Kidney (tissue), 14 donors: ENCODE results near the gene SCLY. TPM values are rescaled to one million over a fixed set of nuclear protein-coding genes. Genes with fewer than 3 reads are reported as not detected.

ENCODE experiments used
- DNase-seq, 5 donors: peaks; one replicate each; pipeline ENCODE4 v3.0.0-alpha.2; 2013 to 2020
- FAIRE-seq: peaks from 2 replicates; lab custom pipeline; 2012; peaks lifted over from hg19 to GRCh38; lab: Jason Lieb, UNC
- H3K27ac ChIP-seq, 2 donors: one replicate each; pipeline ENCODE4 v1.7.0; 2013; ENCODE audit warnings: low read depth in 2 of 2, low read length in 2 of 2, inconsistent platforms in 1 of 2
- H3K27me3 ChIP-seq: one replicate; pipeline ENCODE4 v1.7.1; 2013; ENCODE audit warnings: low read length, inconsistent platforms; ENCODE audit not compliant: control insufficient read depth, insufficient read depth
- H3K36me3 ChIP-seq, 3 donors: one replicate each; pipeline versions ENCODE4 v1.7.0 to v1.7.1; 2013; ENCODE audit warnings: low read length in 3 of 3, control low read depth in 1 of 3, inconsistent platforms in 1 of 3; ENCODE audit not compliant: insufficient read depth in 3 of 3, control insufficient read depth in 2 of 3
- H3K4me1 ChIP-seq, 3 donors: one replicate each; pipeline versions ENCODE4 v1.7.0 to v1.7.1; 2013; ENCODE audit warnings: low read length in 3 of 3, inconsistent platforms in 1 of 3, low read depth in 1 of 3; ENCODE audit not compliant: control insufficient read depth in 2 of 3, insufficient read depth in 2 of 3
- H3K4me3 ChIP-seq, 3 donors: one replicate each; pipeline versions ENCODE4 v1.7.0 to v1.8.1; 2013; ENCODE audit warnings: low read length in 3 of 3, control low read depth in 1 of 3, inconsistent platforms in 1 of 3
- H3K9ac ChIP-seq, 3 donors: one replicate each; pipeline versions ENCODE4 v1.7.0 to v1.7.1; 2013; ENCODE audit warnings: low read length in 3 of 3, control low read depth in 1 of 3, inconsistent platforms in 1 of 3
- H3K9me3 ChIP-seq, 3 donors: one replicate each; pipeline versions ENCODE4 v1.7.0 to v1.7.1; 2013; ENCODE audit warnings: low read length in 3 of 3, control low read depth in 1 of 3, inconsistent platforms in 1 of 3; ENCODE audit not compliant: control insufficient read depth in 2 of 3, insufficient read depth in 1 of 3
- intact Hi-C: fragments of 100-400 bp; cut with DNase I; formaldehyde crosslinking; loops from one replicate; pipeline ENCODE4 v1.11.1; 2022
- polyA plus RNA-seq: library from polyadenylated mRNA; stranded (reverse); fragments of 350-450 nt; fragmentation: Illumina TruSeq; extraction: RNeasy Lipid Tissue Mini Kit (QIAGEN cat#74804); gene quantifications from one replicate; pipeline ENCODE4 v1.2.3, GENCODE V29; 2014; ENCODE audit warnings: low read depth, low replicate concordance; ENCODE audit not compliant: insufficient read depth
- total RNA-seq: library from RNA; stranded (reverse); fragmentation: NEBNext Ultra II Directional; extraction: Animal tissue kit (Norgen Biotek cat#: 25700); gene quantifications from one replicate; pipeline ENCODE4 v1.2.1, GENCODE V29; 2021
- TF ChIP-seq, protein P1 (sequence below): IDR thresholded peaks from 3 replicates; pipeline ENCODE4 v1.5.1; 2012; ENCODE audit warnings: mild to moderate bottlenecking, moderate library complexity, borderline replicate concordance; ENCODE audit not compliant: insufficient read depth; ENCODE audit errors: extremely low read depth
- donor health status: control.
- donor health status: control.
- donor health status: control.
- donor health status: control.
- donor health status: control.
- donor health status: DM: yes; HTN: yes; CAD: no.
- donor health status: Normal renal cell carcinoma (clear cell type).

Gene SCLY
- total and polyA plus RNA-seq, 2 donors from 2014 or later = 18.3 to 21.9 TPM

DNA sequence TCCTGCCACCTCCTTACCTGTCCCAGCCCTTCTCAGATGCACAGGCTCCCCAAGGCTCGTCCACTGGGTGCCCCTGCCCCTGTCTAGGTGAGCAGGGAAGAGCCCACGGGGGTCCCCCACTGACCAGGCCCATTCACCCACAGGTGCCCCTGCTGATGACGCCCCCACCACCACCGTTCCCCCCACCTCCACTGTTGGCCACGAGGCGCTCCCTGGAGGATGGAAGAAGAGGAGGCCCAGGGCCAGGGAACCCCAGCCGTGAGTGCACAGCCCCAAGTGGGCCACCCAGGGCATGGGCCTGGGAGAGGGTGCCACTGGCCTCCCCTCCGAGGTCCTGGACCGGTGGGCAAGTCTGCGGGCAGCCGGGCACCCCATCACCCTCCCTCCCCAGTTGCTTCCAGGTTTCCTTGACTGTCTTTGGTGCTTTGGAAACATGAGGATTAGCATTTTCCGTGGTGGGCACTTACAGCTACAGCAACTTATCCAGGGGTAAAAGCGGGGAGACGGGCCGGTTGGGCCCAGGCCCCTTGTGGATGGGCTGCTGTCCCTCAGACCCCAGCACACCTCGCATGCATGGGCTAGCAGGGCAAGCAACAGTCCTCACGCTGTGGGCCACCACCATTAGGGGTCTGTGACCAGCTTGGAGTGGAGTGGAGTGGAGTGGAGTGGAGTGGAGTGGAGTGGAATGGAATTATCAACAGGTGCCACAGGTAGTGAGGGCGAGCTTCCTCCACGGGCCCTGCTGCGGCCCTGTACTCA, 64.5 kb downstream of the SCLY start:
- no peak for FAIRE-seq
- intact Hi-C loops = no loop called here
- H3K36me3 ChIP-seq = no peaks in the 10 kb centered on the region
- H3K27ac ChIP-seq = no peak overlapping the region
- peak in 2 of 5 donors; percentile 48 to 57 for DNase-seq
- no peaks in the 10 kb centered on the region for H3K27me3 ChIP-seq
- peaks cover 0 to 4% (median 3%) of the 10 kb centered on the region in 3 donors for H3K4me1 ChIP-seq
- TF ChIP-seq, protein P1, sequence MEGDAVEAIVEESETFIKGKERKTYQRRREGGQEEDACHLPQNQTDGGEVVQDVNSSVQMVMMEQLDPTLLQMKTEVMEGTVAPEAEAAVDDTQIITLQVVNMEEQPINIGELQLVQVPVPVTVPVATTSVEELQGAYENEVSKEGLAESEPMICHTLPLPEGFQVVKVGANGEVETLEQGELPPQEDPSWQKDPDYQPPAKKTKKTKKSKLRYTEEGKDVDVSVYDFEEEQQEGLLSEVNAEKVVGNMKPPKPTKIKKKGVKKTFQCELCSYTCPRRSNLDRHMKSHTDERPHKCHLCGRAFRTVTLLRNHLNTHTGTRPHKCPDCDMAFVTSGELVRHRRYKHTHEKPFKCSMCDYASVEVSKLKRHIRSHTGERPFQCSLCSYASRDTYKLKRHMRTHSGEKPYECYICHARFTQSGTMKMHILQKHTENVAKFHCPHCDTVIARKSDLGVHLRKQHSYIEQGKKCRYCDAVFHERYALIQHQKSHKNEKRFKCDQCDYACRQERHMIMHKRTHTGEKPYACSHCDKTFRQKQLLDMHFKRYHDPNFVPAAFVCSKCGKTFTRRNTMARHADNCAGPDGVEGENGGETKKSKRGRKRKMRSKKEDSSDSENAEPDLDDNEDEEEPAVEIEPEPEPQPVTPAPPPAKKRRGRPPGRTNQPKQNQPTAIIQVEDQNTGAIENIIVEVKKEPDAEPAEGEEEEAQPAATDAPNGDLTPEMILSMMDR = no peak
- no peak overlapping the region for H3K9ac ChIP-seq
- peaks cover 0 to 4% (median 0%) of the 10 kb centered on the region in 3 donors for H3K9me3 ChIP-seq
- H3K4me3 ChIP-seq = no peak overlapping the region

DNA sequence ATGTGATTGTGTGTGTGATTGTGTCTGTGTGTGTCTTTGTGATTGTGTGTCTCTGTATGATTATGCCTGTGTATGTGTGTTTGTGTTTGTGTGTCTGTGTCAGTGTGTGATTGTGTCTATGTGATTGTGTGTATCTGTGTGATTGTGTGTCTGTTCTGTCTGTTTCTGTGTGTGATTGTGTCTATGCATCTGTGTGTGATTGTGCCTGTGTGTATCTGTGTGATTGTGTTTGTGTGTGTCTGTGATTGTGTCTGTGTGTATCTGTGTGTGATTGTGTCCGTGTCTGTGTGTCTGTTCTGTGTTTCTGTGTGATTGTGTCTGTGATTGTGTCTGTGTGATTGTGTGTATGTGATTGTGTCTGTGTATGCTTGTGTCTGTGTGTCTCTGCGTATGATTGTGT, 65.5 kb downstream of the SCLY start:
- FAIRE-seq = no peak
- peaks cover 0 to 4% (median 3%) of the 10 kb centered on the region in 3 donors for H3K4me1 ChIP-seq
- intact Hi-C loops = no loop called here
- H3K9me3 ChIP-seq = peaks cover 0 to 4% (median 0%) of the 10 kb centered on the region in 3 donors
- no peaks in the 10 kb centered on the region for H3K27me3 ChIP-seq
- H3K9ac ChIP-seq = no peak overlapping the region
- H3K27ac ChIP-seq = no peak overlapping the region
- no peaks in the 10 kb centered on the region for H3K36me3 ChIP-seq
- DNase-seq = no peak
- TF ChIP-seq, protein P1 = no peak
- no peak overlapping the region for H3K4me3 ChIP-seq

GRCh38 chr2:238126775-238127164, 66.0 kb downstream of the SCLY start:
- DNase-seq = no peak
- Histone ChIP-seq H3K36me3 (no peaks in the 10 kb centered on the region), H3K9ac (no peak overlapping the region), H3K9me3 (peaks cover 0 to 4% (median 0%) of the 10 kb centered on the region in 3 donors), H3K4me3 (peak overlapping the region in 1 of 3 donors; percentile 22), H3K27me3 (no peaks in the 10 kb centered on the region), H3K27ac (no peak overlapping the region), H3K4me1 (peaks cover 0 to 4% (median 3%) of the 10 kb centered on the region in 3 donors)
- TF ChIP-seq, protein P1 = no peak
- FAIRE-seq = no peak
- intact Hi-C loops = no loop called here
